H9 (cell line): ENCODE data around the gene CCR9. TPM values are rescaled to one million over a fixed set of nuclear protein-coding genes. Genes with fewer than 3 reads are reported as not detected.

Experiments used
- DNase-seq: peaks from one replicate; pipeline ENCODE4 v3.0.0-alpha.2; 2017
- H2AFZ ChIP-seq: one replicate; pipeline ENCODE4 v1.6.1; 2013; ENCODE audit warnings: mild to moderate bottlenecking, low read length, control low read depth, moderate library complexity
- H2AK5ac ChIP-seq: 2 replicates; pipeline ENCODE4 v1.6.1; 2013; ENCODE audit warnings: low read length, control low read depth, mixed read lengths; ENCODE audit not compliant: insufficient read length
- H2BK120ac ChIP-seq: one replicate; pipeline ENCODE4 v1.6.1; 2013; ENCODE audit warnings: low read depth, mild to moderate bottlenecking, low read length, control low read depth, inconsistent platforms; ENCODE audit not compliant: poor library complexity, severe bottlenecking
- H2BK12ac ChIP-seq: 2 replicates; pipeline ENCODE4 v1.6.1; 2013; ENCODE audit warnings: low read length, control low read depth, mixed read lengths, low read depth; ENCODE audit not compliant: insufficient read length
- H2BK15ac ChIP-seq: 2 replicates; pipeline ENCODE4 v1.6.1; 2013; ENCODE audit warnings: low read depth, low read length, control low read depth
- H2BK20ac ChIP-seq: one replicate; pipeline ENCODE4 v1.6.1; 2013; ENCODE audit warnings: low read depth, mild to moderate bottlenecking, low read length, control low read depth, inconsistent platforms; ENCODE audit not compliant: poor library complexity, severe bottlenecking
- H2BK5ac ChIP-seq: 2 replicates; pipeline ENCODE4 v1.6.1; 2013; ENCODE audit warnings: low read length, control low read depth, mixed read lengths; ENCODE audit not compliant: insufficient read length
- H3K14ac ChIP-seq: 2 replicates; pipeline ENCODE4 v1.6.1; 2013; ENCODE audit warnings: low read length, control low read depth; ENCODE audit not compliant: insufficient read depth
- H3K18ac ChIP-seq: 2 replicates; pipeline ENCODE4 v1.6.1; 2013; ENCODE audit warnings: low read depth, mild to moderate bottlenecking, mixed read lengths, low read length, control low read depth; ENCODE audit not compliant: insufficient read length
- H3K23ac ChIP-seq: 2 replicates; pipeline ENCODE4 v1.6.1; 2013; ENCODE audit warnings: low read length, control low read depth, mixed read lengths, low read depth; ENCODE audit not compliant: insufficient read length
- H3K23me2 ChIP-seq: 2 replicates; pipeline ENCODE4 v1.6.1; 2013; ENCODE audit warnings: low read depth, mild to moderate bottlenecking, mixed read lengths, low read length, control low read depth; ENCODE audit not compliant: insufficient read length, poor library complexity, severe bottlenecking
- H3K27ac ChIP-seq: 2 replicates; pipeline ENCODE4 v1.5.1; 2013; ENCODE audit warnings: low read length, control low read depth, mixed read lengths, low read depth; ENCODE audit not compliant: insufficient read length
- H3K27me3 ChIP-seq: 2 replicates; pipeline ENCODE4 v1.6.1; 2013; ENCODE audit warnings: low read length, control low read depth, inconsistent platforms; ENCODE audit not compliant: insufficient read depth
- H3K4ac ChIP-seq: 2 replicates; pipeline ENCODE4 v1.6.1; 2013; ENCODE audit warnings: low read depth, mild to moderate bottlenecking, control low read depth, inconsistent platforms, low read length, moderate library complexity
- H3K4me1 ChIP-seq: 2 replicates; pipeline ENCODE4 v1.6.1; 2013; ENCODE audit warnings: low read length, control low read depth, inconsistent platforms; ENCODE audit not compliant: insufficient read depth
- H3K4me2 ChIP-seq: 2 replicates; pipeline ENCODE4 v1.6.1; 2013; ENCODE audit warnings: low read length, control low read depth, mixed read lengths; ENCODE audit not compliant: insufficient read length, insufficient read depth
- H3K56ac ChIP-seq: 2 replicates; pipeline ENCODE4 v1.6.1; 2013; ENCODE audit warnings: low read depth, mild to moderate bottlenecking, mixed read lengths, low read length, control low read depth; ENCODE audit not compliant: insufficient read length
- H3K79me1 ChIP-seq: 2 replicates; pipeline ENCODE4 v1.6.1; 2013; ENCODE audit warnings: low read depth, mild to moderate bottlenecking, moderate library complexity, low read length, control low read depth, inconsistent platforms; ENCODE audit not compliant: insufficient read depth, poor library complexity, severe bottlenecking
- H3K79me2 ChIP-seq: 2 replicates; pipeline ENCODE4 v1.6.1; 2013; ENCODE audit warnings: low read length, control low read depth, inconsistent platforms; ENCODE audit not compliant: insufficient read depth
- H3K9ac ChIP-seq: 2 replicates; pipeline ENCODE4 v1.6.1; 2013; ENCODE audit warnings: low read length, control low read depth, mixed read lengths; ENCODE audit not compliant: insufficient read length; ENCODE audit errors: extremely low read depth
- H3K9me3 ChIP-seq: one replicate; pipeline ENCODE4 v1.6.1; 2013; ENCODE audit warnings: low read depth, low read length, inconsistent platforms; ENCODE audit not compliant: control insufficient read depth
- H3T11ph ChIP-seq: one replicate; pipeline ENCODE4 v1.6.1; 2013; ENCODE audit warnings: mild to moderate bottlenecking, low read length, control low read depth, inconsistent platforms
- H4K20me1 ChIP-seq: one replicate; pipeline ENCODE4 v1.6.1; 2013; ENCODE audit not compliant: control insufficient read depth, insufficient read length, insufficient read depth
- H4K5ac ChIP-seq: 2 replicates; pipeline ENCODE4 v1.6.1; 2013; ENCODE audit warnings: low read depth, mild to moderate bottlenecking, mixed read lengths, low read length, control low read depth; ENCODE audit not compliant: insufficient read length
- H4K8ac ChIP-seq: replicated peaks from 2 replicates; pipeline ENCODE4 v1.6.1; 2013; ENCODE audit warnings: low read length, control low read depth, mixed read lengths, low read depth; ENCODE audit not compliant: insufficient read length
- H4K91ac ChIP-seq: 2 replicates; pipeline ENCODE4 v1.6.1; 2013; ENCODE audit warnings: low read depth, mild to moderate bottlenecking, moderate library complexity, mixed read lengths, low read length, control low read depth; ENCODE audit not compliant: insufficient read length
- H3K27ac Mint-ChIP-seq, 3 experiments: 2 replicates in 2 of 3; 3 replicates in 1 of 3; pipeline ENCODE4 v1.8.0; 2020 to 2021; ENCODE audit warnings: mixed read lengths in 3 of 3, mild to moderate bottlenecking in 1 of 3, moderate library complexity in 1 of 3
- H3K27me3 Mint-ChIP-seq: 2 replicates; pipeline ENCODE4 v1.8.0; 2021; ENCODE audit warnings: low read depth, mild to moderate bottlenecking, moderate library complexity, mixed read lengths
- H3K36me3 Mint-ChIP-seq, 3 experiments: 2 replicates in 2 of 3; 3 replicates in 1 of 3; pipeline ENCODE4 v1.8.0; 2020 to 2021; ENCODE audit warnings: low read depth in 3 of 3, mixed read lengths in 3 of 3; ENCODE audit not compliant: insufficient read depth in 1 of 3
- H3K4me1 Mint-ChIP-seq, 2 experiments: 2 replicates each; pipeline ENCODE4 v1.8.0; 2020; ENCODE audit warnings: mixed read lengths in 2 of 2
- H3K4me3 Mint-ChIP-seq, 2 experiments: 2 replicates in 1 of 2; 3 replicates in 1 of 2; pipeline ENCODE4 v1.8.0; 2020 to 2021; ENCODE audit warnings: mild to moderate bottlenecking in 2 of 2, mixed read lengths in 2 of 2, moderate library complexity in 1 of 2
- H3K9me3 Mint-ChIP-seq, 2 experiments: 2 replicates in 1 of 2; 3 replicates in 1 of 2; pipeline ENCODE4 v1.8.0; 2020; ENCODE audit warnings: mild to moderate bottlenecking in 2 of 2, mixed read lengths in 2 of 2, moderate library complexity in 1 of 2
- WGBS: extraction: QIAGEN DNeasy Blood & Tissue Kit; methylation state at CpG from one replicate; pipeline ENCODE4 v1.1.7; 2013; ENCODE audit warnings: missing lambda C conversion rate, low lambda C conversion rate, mixed read lengths; ENCODE audit not compliant: insufficient read length; ENCODE audit errors: extremely low coverage; 5-methylcytosine and 5-hydroxymethylcytosine counted together
- total RNA-seq: library from RNA; stranded (reverse); gene quantifications from 2 replicates; pipeline ENCODE4 v1.2.1, GENCODE V29; 2021
- TF ChIP-seq, protein P1 (sequence below): fragments of 200-600 bp; sonication (generic); conservative IDR thresholded peaks from 3 replicates; pipeline ENCODE4 v1.8.0; 2021; ENCODE audit warnings: antibody characterized with exemption, mild to moderate bottlenecking

The CCR9 gene
- total RNA-seq, 1 experiment from 2014 or later, result not detected

DNA sequence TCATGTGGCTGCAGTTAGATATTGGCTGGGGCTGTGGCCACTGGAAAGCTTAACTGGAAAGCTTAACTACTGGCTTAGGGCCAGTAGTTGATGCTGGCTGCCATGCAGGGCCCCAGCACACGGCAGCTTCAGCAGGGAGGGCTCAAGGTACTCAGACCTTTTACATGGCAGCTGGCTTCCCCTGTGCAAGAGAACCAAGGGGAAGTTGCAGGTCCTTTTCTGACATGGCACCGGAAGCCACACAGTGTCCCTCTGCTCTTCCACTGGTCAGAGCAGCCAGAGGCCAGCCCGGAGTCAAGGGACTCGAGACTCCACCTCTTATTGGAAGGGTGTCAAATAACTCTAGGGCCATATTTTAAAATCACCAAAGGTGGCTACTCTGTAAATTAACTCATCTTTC, 24.5 kb downstream of the CCR9 start:
- Mint-ChIP-seq H3K4me3 (no peak overlapping the region), H3K9me3 (no peaks in the 10 kb centered on the region), H3K36me3 (no peaks in the 10 kb centered on the region; a peak in 1 of 7 replicates), H3K27ac (no peak overlapping the region), H3K27me3 (peaks cover 29% of the 10 kb centered on the region), H3K4me1 (peaks cover 4 to 7% of the 10 kb centered on the region in 2 experiments)
- H3K23me2 ChIP-seq, result no peaks in the 10 kb centered on the region
- H4K20me1 ChIP-seq, result no peaks in the 10 kb centered on the region
- no peak overlapping the region for H2AFZ ChIP-seq
- H3K27me3 ChIP-seq, result no peaks in the 10 kb centered on the region
- H3K79me1 ChIP-seq, result no peaks in the 10 kb centered on the region
- no peak overlapping the region for H3K27ac ChIP-seq
- H4K8ac ChIP-seq, result no peak overlapping the region
- H4K91ac ChIP-seq, result no peak overlapping the region
- no peak overlapping the region for H3K18ac ChIP-seq
- no peak overlapping the region for H3K23ac ChIP-seq
- no peak overlapping the region for H3K56ac ChIP-seq
- H2BK12ac ChIP-seq, result no peak overlapping the region
- H3K4me1 ChIP-seq, result no peaks in the 10 kb centered on the region; the same call in 1 of the 2 replicates
- H3K14ac ChIP-seq, result no peak overlapping the region
- H3K9me3 ChIP-seq, result no peaks in the 10 kb centered on the region
- no peak overlapping the region for H2AK5ac ChIP-seq
- no peak overlapping the region for H2BK120ac ChIP-seq
- no peak overlapping the region for H3K4me2 ChIP-seq
- WGBS, result no CpG with 5 or more reads among the region's 4 CpGs
- no peaks in the 10 kb centered on the region for H3K79me2 ChIP-seq
- H3T11ph ChIP-seq, result no peak overlapping the region
- no peak for DNase-seq
- no peak overlapping the region for H2BK20ac ChIP-seq
- H3K4ac ChIP-seq, result no peak overlapping the region
- H3K9ac ChIP-seq, result no peak overlapping the region
- TF ChIP-seq, protein P1, sequence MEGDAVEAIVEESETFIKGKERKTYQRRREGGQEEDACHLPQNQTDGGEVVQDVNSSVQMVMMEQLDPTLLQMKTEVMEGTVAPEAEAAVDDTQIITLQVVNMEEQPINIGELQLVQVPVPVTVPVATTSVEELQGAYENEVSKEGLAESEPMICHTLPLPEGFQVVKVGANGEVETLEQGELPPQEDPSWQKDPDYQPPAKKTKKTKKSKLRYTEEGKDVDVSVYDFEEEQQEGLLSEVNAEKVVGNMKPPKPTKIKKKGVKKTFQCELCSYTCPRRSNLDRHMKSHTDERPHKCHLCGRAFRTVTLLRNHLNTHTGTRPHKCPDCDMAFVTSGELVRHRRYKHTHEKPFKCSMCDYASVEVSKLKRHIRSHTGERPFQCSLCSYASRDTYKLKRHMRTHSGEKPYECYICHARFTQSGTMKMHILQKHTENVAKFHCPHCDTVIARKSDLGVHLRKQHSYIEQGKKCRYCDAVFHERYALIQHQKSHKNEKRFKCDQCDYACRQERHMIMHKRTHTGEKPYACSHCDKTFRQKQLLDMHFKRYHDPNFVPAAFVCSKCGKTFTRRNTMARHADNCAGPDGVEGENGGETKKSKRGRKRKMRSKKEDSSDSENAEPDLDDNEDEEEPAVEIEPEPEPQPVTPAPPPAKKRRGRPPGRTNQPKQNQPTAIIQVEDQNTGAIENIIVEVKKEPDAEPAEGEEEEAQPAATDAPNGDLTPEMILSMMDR, result no peak
- H2BK5ac ChIP-seq, result no peak overlapping the region
- H2BK15ac ChIP-seq, result no peak overlapping the region
- H4K5ac ChIP-seq, result no peak overlapping the region
